GM23338 (cell line): ENCODE measurements around the gene CACNG3. TPM values are rescaled to one million over a fixed set of nuclear protein-coding genes. Genes with fewer than 3 reads are reported as not detected.

Source experiments
- ATAC-seq: fragments of 200-7000 bp; cut with Tn5 transposase; 3 replicates; pipeline ENCODE4 v1.9.1; 2020
- DNase-seq: peaks from one replicate; pipeline ENCODE4 v3.0.0-alpha.2; 2015; ENCODE audit warnings: low spot score
- H2AFZ ChIP-seq: fragments of 200-600 bp; sonication (generic); 2 replicates; pipeline ENCODE4 v1.8.0; 2016; ENCODE audit warnings: antibody characterized with exemption, mild to moderate bottlenecking, moderate library complexity
- H3F3A ChIP-seq: fragments of 200-600 bp; sonication (generic); replicated peaks from 2 replicates; pipeline ENCODE4 v1.8.0; 2017; ENCODE audit warnings: antibody characterized with exemption, mixed run types, low read depth
- H3K27ac ChIP-seq: fragments of 200-600 bp; sonication (generic); 2 replicates; pipeline ENCODE4 v1.6.1; 2016; ENCODE audit warnings: low read depth
- H3K27me3 ChIP-seq: fragments of 200-600 bp; sonication (generic); 2 replicates; pipeline ENCODE4 v1.8.0; 2016; ENCODE audit warnings: mild to moderate bottlenecking, mixed run types, moderate library complexity; ENCODE audit not compliant: insufficient read depth
- H3K36me3 ChIP-seq: fragments of 200-600 bp; sonication (generic); 2 replicates; pipeline ENCODE4 v1.8.0; 2016; ENCODE audit warnings: mild to moderate bottlenecking; ENCODE audit not compliant: insufficient read depth
- H3K4me1 ChIP-seq: fragments of 200-600 bp; sonication (generic); 2 replicates; pipeline ENCODE4 v1.8.0; 2016; ENCODE audit warnings: mild to moderate bottlenecking, moderate library complexity; ENCODE audit not compliant: insufficient read depth
- H3K4me2 ChIP-seq: fragments of 200-600 bp; sonication (generic); 2 replicates; pipeline ENCODE4 v1.7.1; 2017; ENCODE audit warnings: mixed run types
- H3K4me3 ChIP-seq: fragments of 200-600 bp; sonication (generic); 2 replicates; pipeline ENCODE4 v1.6.1; 2016; ENCODE audit warnings: mixed run types
- H3K79me2 ChIP-seq: fragments of 200-600 bp; sonication (generic); replicated peaks from 2 replicates; pipeline ENCODE4 v1.8.0; 2017; ENCODE audit warnings: mild to moderate bottlenecking; ENCODE audit not compliant: insufficient read depth
- H3K9me2 ChIP-seq: fragments of 200-600 bp; sonication (generic); 2 replicates; pipeline ENCODE4 v1.8.0; 2017; ENCODE audit not compliant: insufficient read depth
- H4K20me1 ChIP-seq: fragments of 200-600 bp; sonication (generic); replicated peaks from 2 replicates; pipeline ENCODE4 v1.8.0; 2017; ENCODE audit warnings: mild to moderate bottlenecking; ENCODE audit not compliant: insufficient read depth
- H3K27ac Mint-ChIP-seq: 2 replicates; pipeline ENCODE4 v1.8.0; 2020; ENCODE audit warnings: inconsistent platforms, mild to moderate bottlenecking, moderate library complexity, mixed read lengths
- H3K27me3 Mint-ChIP-seq: 3 replicates; pipeline ENCODE4 v1.8.0; 2022; ENCODE audit warnings: low read depth, mild to moderate bottlenecking, moderate library complexity, mixed read lengths, inconsistent platforms; ENCODE audit not compliant: insufficient read depth, poor library complexity
- H3K36me3 Mint-ChIP-seq: 3 replicates; pipeline ENCODE4 v1.8.0; 2021; ENCODE audit warnings: low read depth, mild to moderate bottlenecking, inconsistent platforms, moderate library complexity, mixed read lengths
- H3K4me1 Mint-ChIP-seq: 3 replicates; pipeline ENCODE4 v1.8.0; 2020; ENCODE audit warnings: mild to moderate bottlenecking, inconsistent platforms, mixed read lengths
- H3K4me3 Mint-ChIP-seq: 3 replicates; pipeline ENCODE4 v1.8.0; 2021; ENCODE audit warnings: moderate library complexity, mild to moderate bottlenecking, inconsistent platforms, mixed read lengths
- H3K9me3 Mint-ChIP-seq: 3 replicates; pipeline ENCODE4 v1.8.0; 2020; ENCODE audit warnings: moderate library complexity, mild to moderate bottlenecking, inconsistent platforms, mixed read lengths
- CREB1 ChIP-seq: fragments of 250-450 bp; sonication (Bioruptor Pico); IDR thresholded peaks from 2 replicates; pipeline ENCODE4 v1.5.0; 2020; ENCODE audit warnings: low read depth, mild to moderate bottlenecking, moderate library complexity
- EZH2 ChIP-seq: fragments of 200-600 bp; sonication (generic); IDR thresholded peaks from one replicate; pipeline ENCODE4 v1.8.0; 2017; ENCODE audit warnings: antibody characterized with exemption, mild to moderate bottlenecking, low read depth; ENCODE audit not compliant: unreplicated experiment
- EZH2phosphoT487 ChIP-seq: fragments of 200-600 bp; sonication (generic); IDR thresholded peaks from one replicate; pipeline ENCODE4 v1.8.1; 2018; ENCODE audit warnings: antibody characterized with exemption; ENCODE audit not compliant: unreplicated experiment
- JUNB ChIP-seq: IDR thresholded peaks from one replicate; pipeline ENCODE4 v1.6.1; 2016; ENCODE audit warnings: antibody characterized with exemption; ENCODE audit not compliant: unreplicated experiment
- NANOG ChIP-seq: IDR thresholded peaks from 2 replicates; pipeline ENCODE4 v1.6.1; 2016; ENCODE audit warnings: antibody characterized with exemption, borderline replicate concordance
- POLR2AphosphoS5 ChIP-seq: IDR thresholded peaks from 2 replicates; pipeline ENCODE4 v1.6.1; 2016; ENCODE audit warnings: antibody characterized with exemption, low read depth
- STAT1 ChIP-seq: IDR thresholded peaks from one replicate; pipeline ENCODE4 v1.6.1; 2016; ENCODE audit warnings: antibody characterized with exemption; ENCODE audit not compliant: unreplicated experiment
- ZNF114 ChIP-seq: fragments of 250-450 bp; sonication (Bioruptor Pico); IDR thresholded peaks from 2 replicates; pipeline ENCODE4 v1.5.0; 2020; ENCODE audit warnings: mild to moderate bottlenecking, moderate library complexity
- ZNF331 ChIP-seq: fragments of 250-450 bp; sonication (Bioruptor Pico); IDR thresholded peaks from 2 replicates; pipeline ENCODE4 v1.5.0; 2020; ENCODE audit warnings: low read depth, mild to moderate bottlenecking, moderate library complexity
- polyA plus RNA-seq: library from polyadenylated mRNA; unstranded; fragments of >200 nt; fragmentation: Nextera tagmentation; extraction: Ambion mirVana; gene quantifications from 2 replicates; pipeline ENCODE4 v1.2.1, GENCODE V29; 2016
- total RNA-seq: library from RNA; depleted of rRNA; stranded (reverse); fragments of >200 nt; shearing (Covaris generic); gene quantifications from 2 replicates; pipeline ENCODE4 v1.2.3, GENCODE V29; 2014
- TF ChIP-seq, protein P1 (sequence below): IDR thresholded peaks from one replicate; pipeline ENCODE4 v1.6.1; 2018; ENCODE audit warnings: antibody characterized with exemption; ENCODE audit not compliant: unreplicated experiment
- TF ChIP-seq, protein P2 (sequence below): IDR thresholded peaks from 2 replicates; pipeline ENCODE4 v1.6.1; 2016; ENCODE audit warnings: antibody characterized with exemption
- TF ChIP-seq, protein P3 (sequence below), 2 experiments: fragments of 200-600 bp in 1 of 2; sonication (generic) in 1 of 2; conservative IDR thresholded peaks; 2 replicates each; pipeline versions ENCODE4 v1.5.1 to v1.6.1; 2016 to 2017; ENCODE audit warnings: antibody characterized with exemption in 2 of 2, low read depth in 2 of 2, mild to moderate bottlenecking in 2 of 2, moderate library complexity in 1 of 2
- TF ChIP-seq, protein P4 (sequence below): fragments of 250-450 bp; sonication (Bioruptor Pico); IDR thresholded peaks from 2 replicates; pipeline ENCODE4 v1.5.0; 2020; ENCODE audit warnings: mild to moderate bottlenecking, moderate library complexity

CACNG3 gene
- total and polyA plus RNA-seq, 2 experiments from 2014 or later = not detected

DNA sequence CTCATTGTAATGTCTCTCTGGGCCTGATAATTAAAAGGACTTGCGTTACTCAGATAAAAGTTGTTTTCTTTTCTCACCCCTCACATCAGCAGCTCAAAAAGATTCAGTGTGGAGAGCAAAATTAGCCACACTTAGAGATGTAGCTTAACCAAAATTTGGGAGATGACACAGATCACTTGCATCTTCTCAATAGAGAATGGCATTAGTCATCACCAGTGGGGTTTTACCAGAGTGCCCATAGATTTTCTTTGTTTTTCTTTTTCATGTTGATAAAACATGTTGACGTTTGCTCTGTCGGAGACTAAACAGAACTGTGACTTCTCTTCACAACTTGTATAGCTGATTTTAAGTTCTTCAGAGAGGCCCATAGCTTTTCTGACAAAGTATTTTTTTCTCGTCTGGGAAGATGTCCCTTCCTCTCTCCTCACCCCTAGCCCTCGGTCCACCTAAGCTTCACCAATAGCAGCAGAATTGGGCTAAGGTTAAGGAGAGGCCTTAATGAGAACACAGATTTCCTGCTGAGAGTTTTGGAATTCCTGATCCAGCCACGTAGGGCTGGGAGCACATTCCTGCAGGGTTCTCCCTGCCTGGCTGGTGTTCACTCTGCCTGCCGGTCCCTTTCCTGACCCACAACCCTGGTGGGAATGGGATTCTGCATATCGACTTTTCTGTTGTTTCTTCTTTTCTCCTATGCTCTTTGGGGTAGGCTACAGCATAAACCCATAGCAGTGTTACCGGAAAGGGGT lies 92.6 kb downstream of the CACNG3 start:
- peaks cover 2% of the 10 kb centered on the region for H3K27me3 Mint-ChIP-seq
- no peaks in the 10 kb centered on the region for H3K79me2 ChIP-seq
- peaks cover 7% of the 10 kb centered on the region; the same call in 1 of the 2 replicates for H3K9me2 ChIP-seq
- H3K36me3 ChIP-seq = no peaks in the 10 kb centered on the region
- ATAC-seq = peak; percentile 77
- peak overlapping the region; percentile 33; the same call in 1 of the 2 replicates for H3K4me2 ChIP-seq
- no peaks in the 10 kb centered on the region for H3K27me3 ChIP-seq
- no peak overlapping the region for H2AFZ ChIP-seq
- H3K4me1 ChIP-seq = peaks cover 48% of the 10 kb centered on the region
- no peak overlapping the region for H3K4me3 Mint-ChIP-seq
- H4K20me1 ChIP-seq = no peaks in the 10 kb centered on the region
- no peak overlapping the region; the same call in 1 of the 2 replicates for H3K27ac ChIP-seq
- no peaks in the 10 kb centered on the region for H3F3A ChIP-seq
- H3K36me3 Mint-ChIP-seq = no peaks in the 10 kb centered on the region
- no peaks in the 10 kb centered on the region for H3K9me3 Mint-ChIP-seq
- no peak overlapping the region for H3K27ac Mint-ChIP-seq
- TF ChIP-seq CREB1 (CRISPR knock-in tag) (no peak), EZH2 (no peak), EZH2phosphoT487 (no peak), NANOG (no peak), ZNF114 (CRISPR knock-in tag) (no peak), STAT1 (no peak), JUNB (no peak), ZNF331 (CRISPR knock-in tag) (no peak), POLR2AphosphoS5 (no peak)
- TF ChIP-seq, protein P1, sequence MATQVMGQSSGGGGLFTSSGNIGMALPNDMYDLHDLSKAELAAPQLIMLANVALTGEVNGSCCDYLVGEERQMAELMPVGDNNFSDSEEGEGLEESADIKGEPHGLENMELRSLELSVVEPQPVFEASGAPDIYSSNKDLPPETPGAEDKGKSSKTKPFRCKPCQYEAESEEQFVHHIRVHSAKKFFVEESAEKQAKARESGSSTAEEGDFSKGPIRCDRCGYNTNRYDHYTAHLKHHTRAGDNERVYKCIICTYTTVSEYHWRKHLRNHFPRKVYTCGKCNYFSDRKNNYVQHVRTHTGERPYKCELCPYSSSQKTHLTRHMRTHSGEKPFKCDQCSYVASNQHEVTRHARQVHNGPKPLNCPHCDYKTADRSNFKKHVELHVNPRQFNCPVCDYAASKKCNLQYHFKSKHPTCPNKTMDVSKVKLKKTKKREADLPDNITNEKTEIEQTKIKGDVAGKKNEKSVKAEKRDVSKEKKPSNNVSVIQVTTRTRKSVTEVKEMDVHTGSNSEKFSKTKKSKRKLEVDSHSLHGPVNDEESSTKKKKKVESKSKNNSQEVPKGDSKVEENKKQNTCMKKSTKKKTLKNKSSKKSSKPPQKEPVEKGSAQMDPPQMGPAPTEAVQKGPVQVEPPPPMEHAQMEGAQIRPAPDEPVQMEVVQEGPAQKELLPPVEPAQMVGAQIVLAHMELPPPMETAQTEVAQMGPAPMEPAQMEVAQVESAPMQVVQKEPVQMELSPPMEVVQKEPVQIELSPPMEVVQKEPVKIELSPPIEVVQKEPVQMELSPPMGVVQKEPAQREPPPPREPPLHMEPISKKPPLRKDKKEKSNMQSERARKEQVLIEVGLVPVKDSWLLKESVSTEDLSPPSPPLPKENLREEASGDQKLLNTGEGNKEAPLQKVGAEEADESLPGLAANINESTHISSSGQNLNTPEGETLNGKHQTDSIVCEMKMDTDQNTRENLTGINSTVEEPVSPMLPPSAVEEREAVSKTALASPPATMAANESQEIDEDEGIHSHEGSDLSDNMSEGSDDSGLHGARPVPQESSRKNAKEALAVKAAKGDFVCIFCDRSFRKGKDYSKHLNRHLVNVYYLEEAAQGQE = no peak
- TF ChIP-seq, protein P2, sequence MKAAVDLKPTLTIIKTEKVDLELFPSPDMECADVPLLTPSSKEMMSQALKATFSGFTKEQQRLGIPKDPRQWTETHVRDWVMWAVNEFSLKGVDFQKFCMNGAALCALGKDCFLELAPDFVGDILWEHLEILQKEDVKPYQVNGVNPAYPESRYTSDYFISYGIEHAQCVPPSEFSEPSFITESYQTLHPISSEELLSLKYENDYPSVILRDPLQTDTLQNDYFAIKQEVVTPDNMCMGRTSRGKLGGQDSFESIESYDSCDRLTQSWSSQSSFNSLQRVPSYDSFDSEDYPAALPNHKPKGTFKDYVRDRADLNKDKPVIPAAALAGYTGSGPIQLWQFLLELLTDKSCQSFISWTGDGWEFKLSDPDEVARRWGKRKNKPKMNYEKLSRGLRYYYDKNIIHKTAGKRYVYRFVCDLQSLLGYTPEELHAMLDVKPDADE = no peak
- TF ChIP-seq, protein P3, sequence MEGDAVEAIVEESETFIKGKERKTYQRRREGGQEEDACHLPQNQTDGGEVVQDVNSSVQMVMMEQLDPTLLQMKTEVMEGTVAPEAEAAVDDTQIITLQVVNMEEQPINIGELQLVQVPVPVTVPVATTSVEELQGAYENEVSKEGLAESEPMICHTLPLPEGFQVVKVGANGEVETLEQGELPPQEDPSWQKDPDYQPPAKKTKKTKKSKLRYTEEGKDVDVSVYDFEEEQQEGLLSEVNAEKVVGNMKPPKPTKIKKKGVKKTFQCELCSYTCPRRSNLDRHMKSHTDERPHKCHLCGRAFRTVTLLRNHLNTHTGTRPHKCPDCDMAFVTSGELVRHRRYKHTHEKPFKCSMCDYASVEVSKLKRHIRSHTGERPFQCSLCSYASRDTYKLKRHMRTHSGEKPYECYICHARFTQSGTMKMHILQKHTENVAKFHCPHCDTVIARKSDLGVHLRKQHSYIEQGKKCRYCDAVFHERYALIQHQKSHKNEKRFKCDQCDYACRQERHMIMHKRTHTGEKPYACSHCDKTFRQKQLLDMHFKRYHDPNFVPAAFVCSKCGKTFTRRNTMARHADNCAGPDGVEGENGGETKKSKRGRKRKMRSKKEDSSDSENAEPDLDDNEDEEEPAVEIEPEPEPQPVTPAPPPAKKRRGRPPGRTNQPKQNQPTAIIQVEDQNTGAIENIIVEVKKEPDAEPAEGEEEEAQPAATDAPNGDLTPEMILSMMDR (conservative IDR thresholded peaks at IDR 0.05; ENCODE audit: low read depth in 2 of 2) = no peak
- TF ChIP-seq, protein P4, sequence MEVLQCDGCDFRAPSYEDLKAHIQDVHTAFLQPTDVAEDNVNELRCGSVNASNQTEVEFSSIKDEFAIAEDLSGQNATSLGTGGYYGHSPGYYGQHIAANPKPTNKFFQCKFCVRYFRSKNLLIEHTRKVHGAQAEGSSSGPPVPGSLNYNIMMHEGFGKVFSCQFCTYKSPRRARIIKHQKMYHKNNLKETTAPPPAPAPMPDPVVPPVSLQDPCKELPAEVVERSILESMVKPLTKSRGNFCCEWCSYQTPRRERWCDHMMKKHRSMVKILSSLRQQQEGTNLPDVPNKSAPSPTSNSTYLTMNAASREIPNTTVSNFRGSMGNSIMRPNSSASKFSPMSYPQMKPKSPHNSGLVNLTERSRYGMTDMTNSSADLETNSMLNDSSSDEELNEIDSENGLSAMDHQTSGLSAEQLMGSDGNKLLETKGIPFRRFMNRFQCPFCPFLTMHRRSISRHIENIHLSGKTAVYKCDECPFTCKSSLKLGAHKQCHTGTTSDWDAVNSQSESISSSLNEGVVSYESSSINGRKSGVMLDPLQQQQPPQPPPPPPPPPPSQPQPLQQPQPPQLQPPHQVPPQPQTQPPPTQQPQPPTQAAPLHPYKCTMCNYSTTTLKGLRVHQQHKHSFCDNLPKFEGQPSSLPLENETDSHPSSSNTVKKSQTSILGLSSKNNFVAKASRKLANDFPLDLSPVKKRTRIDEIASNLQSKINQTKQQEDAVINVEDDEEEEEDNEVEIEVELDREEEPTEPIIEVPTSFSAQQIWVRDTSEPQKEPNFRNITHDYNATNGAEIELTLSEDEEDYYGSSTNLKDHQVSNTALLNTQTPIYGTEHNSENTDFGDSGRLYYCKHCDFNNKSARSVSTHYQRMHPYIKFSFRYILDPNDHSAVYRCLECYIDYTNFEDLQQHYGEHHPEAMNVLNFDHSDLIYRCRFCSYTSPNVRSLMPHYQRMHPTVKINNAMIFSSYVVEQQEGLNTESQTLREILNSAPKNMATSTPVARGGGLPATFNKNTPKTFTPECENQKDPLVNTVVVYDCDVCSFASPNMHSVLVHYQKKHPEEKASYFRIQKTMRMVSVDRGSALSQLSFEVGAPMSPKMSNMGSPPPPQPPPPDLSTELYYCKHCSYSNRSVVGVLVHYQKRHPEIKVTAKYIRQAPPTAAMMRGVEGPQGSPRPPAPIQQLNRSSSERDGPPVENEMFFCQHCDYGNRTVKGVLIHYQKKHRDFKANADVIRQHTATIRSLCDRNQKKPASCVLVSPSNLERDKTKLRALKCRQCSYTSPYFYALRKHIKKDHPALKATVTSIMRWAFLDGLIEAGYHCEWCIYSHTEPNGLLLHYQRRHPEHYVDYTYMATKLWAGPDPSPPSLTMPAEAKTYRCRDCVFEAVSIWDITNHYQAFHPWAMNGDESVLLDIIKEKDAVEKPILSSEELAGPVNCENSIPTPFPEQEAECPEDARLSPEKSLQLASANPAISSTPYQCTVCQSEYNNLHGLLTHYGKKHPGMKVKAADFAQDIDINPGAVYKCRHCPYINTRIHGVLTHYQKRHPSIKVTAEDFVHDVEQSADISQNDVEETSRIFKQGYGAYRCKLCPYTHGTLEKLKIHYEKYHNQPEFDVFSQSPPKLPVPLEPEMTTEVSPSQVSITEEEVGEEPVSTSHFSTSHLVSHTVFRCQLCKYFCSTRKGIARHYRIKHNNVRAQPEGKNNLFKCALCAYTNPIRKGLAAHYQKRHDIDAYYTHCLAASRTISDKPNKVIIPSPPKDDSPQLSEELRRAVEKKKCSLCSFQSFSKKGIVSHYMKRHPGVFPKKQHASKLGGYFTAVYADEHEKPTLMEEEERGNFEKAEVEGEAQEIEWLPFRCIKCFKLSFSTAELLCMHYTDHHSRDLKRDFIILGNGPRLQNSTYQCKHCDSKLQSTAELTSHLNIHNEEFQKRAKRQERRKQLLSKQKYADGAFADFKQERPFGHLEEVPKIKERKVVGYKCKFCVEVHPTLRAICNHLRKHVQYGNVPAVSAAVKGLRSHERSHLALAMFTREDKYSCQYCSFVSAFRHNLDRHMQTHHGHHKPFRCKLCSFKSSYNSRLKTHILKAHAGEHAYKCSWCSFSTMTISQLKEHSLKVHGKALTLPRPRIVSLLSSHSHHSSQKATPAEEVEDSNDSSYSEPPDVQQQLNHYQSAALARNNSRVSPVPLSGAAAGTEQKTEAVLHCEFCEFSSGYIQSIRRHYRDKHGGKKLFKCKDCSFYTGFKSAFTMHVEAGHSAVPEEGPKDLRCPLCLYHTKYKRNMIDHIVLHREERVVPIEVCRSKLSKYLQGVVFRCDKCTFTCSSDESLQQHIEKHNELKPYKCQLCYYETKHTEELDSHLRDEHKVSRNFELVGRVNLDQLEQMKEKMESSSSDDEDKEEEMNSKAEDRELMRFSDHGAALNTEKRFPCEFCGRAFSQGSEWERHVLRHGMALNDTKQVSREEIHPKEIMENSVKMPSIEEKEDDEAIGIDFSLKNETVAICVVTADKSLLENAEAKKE (CRISPR knock-in tag) = no peak
- H3K4me1 Mint-ChIP-seq = peaks cover 42% of the 10 kb centered on the region
- peak; percentile 68 for DNase-seq
- no peak overlapping the region for H3K4me3 ChIP-seq
